ENCODE measurements around the gene PRRT1B. TPM values are rescaled to one million over a fixed set of nuclear protein-coding genes. Genes with fewer than 3 reads are reported as not detected.
A peak's percentile ranks its signal among the peaks of the same experiment; 100 is the strongest.

Gene PRRT1B
- total and polyA plus RNA-seq, 9 of the 15 experiments (the other 6 are each of a cell fraction or from before 2014, with no cell fraction given): not detected

DNA sequence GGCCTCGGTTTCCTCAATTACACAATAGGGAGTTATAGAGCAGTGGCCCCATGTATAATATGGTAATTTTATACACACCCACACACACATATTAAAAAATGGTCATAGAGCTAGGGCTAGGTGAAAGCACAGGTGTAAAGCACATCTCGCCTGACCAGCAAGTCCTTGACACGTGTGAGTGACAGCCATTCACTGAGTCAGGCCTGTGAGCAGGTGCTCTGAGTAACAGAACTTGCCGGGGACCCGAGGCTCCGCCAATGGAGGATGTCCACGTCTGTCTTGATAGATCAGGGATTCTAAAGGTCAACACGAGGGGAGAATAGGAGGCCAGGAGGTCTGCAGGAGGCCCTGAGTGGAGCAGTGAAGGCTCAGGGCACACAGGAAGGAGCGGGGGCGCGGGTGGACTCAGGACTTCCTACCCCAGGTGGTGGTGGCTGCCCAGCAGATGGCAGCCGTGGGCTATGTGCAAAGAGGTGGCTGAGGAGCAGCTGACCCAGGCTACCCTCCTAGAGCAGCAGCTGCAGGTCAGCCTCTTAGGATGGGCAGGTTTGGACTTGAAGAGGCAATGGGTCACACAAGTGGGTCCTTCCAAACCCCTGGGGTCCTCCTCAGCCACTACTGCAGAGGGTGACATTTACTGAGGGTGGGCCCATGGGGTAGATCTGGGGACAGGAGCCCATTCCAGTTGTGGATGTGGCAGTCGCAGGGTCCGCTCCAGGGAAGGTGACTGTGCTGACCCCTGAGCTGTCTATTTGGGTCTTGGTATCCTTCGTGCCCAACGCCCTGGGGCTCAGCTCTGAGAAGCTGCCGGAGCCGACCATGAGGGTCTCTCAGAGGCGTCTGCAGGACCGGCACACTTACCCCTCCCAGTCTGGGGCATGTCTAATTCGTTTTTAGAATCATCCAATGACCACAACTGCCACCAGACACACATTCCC, 45.9 kb downstream of the PRRT1B start (continued):
- TF ChIP-seq, protein P1, sequence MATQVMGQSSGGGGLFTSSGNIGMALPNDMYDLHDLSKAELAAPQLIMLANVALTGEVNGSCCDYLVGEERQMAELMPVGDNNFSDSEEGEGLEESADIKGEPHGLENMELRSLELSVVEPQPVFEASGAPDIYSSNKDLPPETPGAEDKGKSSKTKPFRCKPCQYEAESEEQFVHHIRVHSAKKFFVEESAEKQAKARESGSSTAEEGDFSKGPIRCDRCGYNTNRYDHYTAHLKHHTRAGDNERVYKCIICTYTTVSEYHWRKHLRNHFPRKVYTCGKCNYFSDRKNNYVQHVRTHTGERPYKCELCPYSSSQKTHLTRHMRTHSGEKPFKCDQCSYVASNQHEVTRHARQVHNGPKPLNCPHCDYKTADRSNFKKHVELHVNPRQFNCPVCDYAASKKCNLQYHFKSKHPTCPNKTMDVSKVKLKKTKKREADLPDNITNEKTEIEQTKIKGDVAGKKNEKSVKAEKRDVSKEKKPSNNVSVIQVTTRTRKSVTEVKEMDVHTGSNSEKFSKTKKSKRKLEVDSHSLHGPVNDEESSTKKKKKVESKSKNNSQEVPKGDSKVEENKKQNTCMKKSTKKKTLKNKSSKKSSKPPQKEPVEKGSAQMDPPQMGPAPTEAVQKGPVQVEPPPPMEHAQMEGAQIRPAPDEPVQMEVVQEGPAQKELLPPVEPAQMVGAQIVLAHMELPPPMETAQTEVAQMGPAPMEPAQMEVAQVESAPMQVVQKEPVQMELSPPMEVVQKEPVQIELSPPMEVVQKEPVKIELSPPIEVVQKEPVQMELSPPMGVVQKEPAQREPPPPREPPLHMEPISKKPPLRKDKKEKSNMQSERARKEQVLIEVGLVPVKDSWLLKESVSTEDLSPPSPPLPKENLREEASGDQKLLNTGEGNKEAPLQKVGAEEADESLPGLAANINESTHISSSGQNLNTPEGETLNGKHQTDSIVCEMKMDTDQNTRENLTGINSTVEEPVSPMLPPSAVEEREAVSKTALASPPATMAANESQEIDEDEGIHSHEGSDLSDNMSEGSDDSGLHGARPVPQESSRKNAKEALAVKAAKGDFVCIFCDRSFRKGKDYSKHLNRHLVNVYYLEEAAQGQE (IDR thresholded peaks at IDR 0.05; ENCODE audit: borderline replicate concordance): peak; percentile 81
- TF ChIP-seq, protein P1 (CRISPR knock-in tag; IDR thresholded peaks at IDR 0.05; ENCODE audit: low read depth): no peak
- TF ChIP-seq, protein P2, sequence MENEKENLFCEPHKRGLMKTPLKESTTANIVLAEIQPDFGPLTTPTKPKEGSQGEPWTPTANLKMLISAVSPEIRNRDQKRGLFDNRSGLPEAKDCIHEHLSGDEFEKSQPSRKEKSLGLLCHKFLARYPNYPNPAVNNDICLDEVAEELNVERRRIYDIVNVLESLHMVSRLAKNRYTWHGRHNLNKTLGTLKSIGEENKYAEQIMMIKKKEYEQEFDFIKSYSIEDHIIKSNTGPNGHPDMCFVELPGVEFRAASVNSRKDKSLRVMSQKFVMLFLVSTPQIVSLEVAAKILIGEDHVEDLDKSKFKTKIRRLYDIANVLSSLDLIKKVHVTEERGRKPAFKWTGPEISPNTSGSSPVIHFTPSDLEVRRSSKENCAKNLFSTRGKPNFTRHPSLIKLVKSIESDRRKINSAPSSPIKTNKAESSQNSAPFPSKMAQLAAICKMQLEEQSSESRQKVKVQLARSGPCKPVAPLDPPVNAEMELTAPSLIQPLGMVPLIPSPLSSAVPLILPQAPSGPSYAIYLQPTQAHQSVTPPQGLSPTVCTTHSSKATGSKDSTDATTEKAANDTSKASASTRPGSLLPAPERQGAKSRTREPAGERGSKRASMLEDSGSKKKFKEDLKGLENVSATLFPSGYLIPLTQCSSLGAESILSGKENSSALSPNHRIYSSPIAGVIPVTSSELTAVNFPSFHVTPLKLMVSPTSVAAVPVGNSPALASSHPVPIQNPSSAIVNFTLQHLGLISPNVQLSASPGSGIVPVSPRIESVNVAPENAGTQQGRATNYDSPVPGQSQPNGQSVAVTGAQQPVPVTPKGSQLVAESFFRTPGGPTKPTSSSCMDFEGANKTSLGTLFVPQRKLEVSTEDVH (IDR thresholded peaks at IDR 0.05; ENCODE audit: low read depth, partially characterized antibody): no peak
- TF ChIP-seq TFAM (CRISPR knock-in tag; conservative IDR thresholded peaks at IDR 0.05) (no peak), ASH1L (IDR thresholded peaks at IDR 0.05; ENCODE audit: borderline replicate concordance, low read depth, partially characterized antibody) (no peak), ZNF217 (CRISPR knock-in tag; IDR thresholded peaks at IDR 0.05) (no peak), CHD2 (IDR thresholded peaks at IDR 0.05; ENCODE audit: low read depth, low read length) (no peak)
- TF ChIP-seq, protein P3, sequence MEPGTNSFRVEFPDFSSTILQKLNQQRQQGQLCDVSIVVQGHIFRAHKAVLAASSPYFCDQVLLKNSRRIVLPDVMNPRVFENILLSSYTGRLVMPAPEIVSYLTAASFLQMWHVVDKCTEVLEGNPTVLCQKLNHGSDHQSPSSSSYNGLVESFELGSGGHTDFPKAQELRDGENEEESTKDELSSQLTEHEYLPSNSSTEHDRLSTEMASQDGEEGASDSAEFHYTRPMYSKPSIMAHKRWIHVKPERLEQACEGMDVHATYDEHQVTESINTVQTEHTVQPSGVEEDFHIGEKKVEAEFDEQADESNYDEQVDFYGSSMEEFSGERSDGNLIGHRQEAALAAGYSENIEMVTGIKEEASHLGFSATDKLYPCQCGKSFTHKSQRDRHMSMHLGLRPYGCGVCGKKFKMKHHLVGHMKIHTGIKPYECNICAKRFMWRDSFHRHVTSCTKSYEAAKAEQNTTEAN (CRISPR knock-in tag; IDR thresholded peaks at IDR 0.05): no peak
- TF ChIP-seq, protein P4, sequence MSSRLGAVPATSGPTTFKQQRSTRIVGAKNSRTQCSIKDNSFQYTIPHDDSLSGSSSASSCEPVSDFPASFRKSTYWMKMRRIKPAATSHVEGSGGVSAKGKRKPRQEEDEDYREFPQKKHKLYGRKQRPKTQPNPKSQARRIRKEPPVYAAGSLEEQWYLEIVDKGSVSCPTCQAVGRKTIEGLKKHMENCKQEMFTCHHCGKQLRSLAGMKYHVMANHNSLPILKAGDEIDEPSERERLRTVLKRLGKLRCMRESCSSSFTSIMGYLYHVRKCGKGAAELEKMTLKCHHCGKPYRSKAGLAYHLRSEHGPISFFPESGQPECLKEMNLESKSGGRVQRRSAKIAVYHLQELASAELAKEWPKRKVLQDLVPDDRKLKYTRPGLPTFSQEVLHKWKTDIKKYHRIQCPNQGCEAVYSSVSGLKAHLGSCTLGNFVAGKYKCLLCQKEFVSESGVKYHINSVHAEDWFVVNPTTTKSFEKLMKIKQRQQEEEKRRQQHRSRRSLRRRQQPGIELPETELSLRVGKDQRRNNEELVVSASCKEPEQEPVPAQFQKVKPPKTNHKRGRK (tag; IDR thresholded peaks at IDR 0.05): no peak
